G401.6 (cell line): ENCODE measurements around the gene CEP295NL.
"Not testable (repeated sequence)": the region's sequence is repeated elsewhere in the genome, so short reads cannot be mapped to it uniquely, and the experiment has no call there.

Source experiments
- FAIRE-seq: peaks from 2 replicates; lab custom pipeline; 2012; peaks lifted over from hg19 to GRCh38; lab: Jason Lieb, UNC

Gene CEP295NL

DNA sequence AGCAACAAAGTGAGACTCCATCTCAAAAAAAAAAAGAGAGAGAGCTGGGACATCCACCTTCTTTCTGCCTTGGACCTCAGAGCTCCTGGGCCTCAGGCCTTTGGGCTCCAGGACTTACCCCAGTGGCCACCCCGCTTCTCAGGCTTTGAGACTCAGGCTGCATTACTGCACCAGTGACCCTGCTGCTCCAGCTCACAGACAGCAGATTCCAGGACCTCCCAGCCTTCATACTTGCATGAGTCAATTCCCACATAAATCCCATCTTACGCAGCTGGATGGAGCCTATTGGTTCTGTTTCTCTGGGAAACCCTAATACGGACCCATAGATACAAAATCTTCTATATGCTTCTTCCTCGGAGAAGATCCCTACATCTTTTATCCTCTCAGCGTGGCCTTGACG lies 2.1 kb upstream of the CEP295NL start:
- FAIRE-seq = no peak

DNA sequence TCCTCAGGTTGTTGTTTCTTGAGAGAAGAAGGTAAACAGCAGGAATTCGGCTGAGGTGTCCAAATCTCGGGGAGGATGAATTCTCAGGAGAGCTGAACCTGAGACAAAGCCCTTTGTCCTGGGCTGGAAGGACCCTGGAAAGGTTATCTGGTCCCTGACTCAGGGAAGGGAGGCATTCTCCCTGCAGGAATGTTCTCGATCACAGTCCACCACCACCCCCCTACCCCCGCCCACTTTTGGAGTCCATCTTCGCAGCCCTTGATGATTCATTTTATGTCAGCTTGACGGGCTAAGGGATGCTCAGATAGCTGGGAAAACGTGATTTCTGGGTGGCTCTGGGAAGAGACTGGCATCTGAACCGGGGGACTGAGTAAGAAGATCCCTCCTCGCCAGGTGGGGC lies 1.4 kb upstream of the CEP295NL start:
- no peak for FAIRE-seq

DNA sequence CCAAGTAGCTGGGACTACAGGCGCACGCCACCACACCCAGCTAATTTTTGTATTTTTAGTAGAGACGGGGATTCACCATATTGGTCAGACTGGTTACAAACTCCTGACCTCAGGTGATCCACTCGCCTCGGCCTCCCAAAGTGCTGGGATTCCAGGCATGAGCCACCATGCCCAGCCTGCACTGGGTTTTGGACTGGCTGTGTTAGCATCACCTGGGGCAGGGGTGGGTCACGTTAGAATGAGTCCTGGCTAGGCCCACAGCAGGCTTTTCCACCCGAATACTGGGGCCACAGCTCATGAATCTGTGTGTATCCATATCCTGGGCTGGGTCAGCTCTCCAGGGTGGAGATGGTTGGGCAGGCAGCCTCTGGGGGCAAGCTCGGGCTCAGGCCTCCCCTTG lies 770 bp downstream of the CEP295NL start:
- not testable (repeated sequence) for FAIRE-seq

DNA sequence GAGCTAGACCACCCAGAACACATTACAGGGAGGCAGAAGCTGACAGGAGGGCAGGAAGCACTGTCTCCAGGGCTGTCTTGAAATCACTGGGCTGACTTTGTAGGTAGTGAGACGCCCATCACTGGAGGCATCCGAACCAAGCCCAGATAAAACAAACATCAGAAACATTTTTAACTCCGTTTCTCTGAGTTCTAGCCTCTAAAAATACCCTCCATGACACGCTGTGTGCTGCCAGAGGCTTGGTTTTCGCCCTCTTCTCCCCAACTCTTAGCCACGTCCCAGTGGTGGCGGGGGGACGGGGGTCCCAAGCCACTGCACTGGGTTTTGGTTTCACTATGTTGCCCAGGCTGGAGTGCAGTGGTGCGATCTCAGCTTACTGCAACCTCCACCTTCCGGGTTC lies 1.2 kb downstream of the CEP295NL start:
- FAIRE-seq = no peak

DNA sequence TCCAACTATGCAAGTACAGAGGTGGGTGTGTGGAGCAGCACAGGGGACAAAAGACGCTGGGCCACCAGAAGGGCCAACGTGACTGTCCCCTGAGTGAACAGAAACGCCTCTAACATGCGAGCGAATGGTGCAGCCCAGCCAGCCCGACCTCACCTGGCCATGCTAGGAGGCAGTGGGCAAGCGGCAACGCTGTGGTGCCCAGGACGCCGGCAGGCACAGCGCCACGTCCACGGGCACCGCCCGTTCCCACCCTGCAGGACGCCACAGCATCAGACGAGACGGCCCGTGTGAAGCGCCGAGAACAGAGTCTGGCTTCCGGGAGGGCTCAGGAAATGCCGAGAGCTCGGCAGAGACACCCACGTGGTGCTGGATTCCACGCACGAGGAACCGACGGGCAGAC lies 2.2 kb downstream of the CEP295NL start:
- no peak for FAIRE-seq

DNA sequence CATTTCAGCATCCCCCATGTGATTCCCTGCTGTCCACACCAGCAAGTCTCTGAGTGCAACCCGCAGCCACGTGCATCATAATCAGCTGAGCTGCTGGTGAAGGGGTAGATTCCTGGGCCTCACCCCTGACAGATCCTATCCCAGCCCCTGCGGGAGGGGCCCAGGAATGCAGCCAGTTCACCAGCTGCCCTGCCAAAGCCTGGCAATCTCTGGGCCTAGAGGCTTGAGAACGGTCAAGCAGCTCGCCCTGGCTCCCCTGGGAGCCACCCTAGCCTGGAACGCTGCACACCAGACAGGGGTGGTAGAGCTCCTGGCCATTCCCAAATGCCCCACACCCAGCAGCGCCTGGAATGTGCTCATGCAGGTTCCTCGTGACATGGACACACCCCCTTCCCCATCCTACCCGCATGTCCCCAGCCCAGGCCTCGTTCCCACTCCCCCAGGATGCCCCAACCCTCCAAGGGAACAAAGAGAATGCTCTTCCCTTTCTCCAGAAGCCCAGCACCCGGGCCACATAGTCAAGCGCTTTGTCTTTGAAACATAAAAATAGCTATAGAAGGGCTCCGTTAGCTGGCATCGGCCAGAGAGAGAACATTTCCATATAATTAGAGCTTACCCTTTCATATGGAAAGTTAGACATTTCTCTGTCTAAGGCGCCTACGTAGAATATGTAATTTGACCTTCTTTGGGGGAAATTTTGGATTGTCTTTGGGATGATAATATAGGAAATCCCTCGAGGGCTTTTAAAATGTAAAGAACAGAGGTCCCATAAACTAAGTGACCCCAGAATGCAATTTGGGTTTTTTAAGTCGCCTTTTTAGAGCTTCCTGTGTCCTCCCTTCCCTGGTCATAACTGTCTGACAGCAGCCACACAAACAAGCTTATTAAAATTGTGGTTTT lies 3.4 kb downstream of the CEP295NL start:
- no peak for FAIRE-seq

DNA sequence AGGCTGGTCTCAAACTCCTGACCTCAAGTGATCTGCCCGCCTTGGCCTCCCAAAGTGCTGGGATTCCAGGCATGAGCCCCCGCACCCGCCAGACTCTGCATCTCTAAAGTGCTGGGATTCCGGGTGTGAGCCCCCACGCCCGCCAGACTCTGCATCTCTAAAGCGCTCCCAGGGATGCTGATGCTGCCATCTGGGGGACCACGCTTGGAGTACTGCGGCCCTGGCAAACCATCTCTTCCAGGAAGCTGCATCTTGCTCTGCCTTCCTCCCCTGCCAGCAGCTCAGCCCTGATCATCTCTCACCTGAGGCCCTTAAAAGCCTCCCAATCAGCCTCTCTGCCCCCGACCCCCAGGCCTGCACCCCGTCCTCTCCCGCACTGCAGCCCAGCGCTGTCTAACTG lies 4.1 kb downstream of the CEP295NL start:
- no peak for FAIRE-seq

DNA sequence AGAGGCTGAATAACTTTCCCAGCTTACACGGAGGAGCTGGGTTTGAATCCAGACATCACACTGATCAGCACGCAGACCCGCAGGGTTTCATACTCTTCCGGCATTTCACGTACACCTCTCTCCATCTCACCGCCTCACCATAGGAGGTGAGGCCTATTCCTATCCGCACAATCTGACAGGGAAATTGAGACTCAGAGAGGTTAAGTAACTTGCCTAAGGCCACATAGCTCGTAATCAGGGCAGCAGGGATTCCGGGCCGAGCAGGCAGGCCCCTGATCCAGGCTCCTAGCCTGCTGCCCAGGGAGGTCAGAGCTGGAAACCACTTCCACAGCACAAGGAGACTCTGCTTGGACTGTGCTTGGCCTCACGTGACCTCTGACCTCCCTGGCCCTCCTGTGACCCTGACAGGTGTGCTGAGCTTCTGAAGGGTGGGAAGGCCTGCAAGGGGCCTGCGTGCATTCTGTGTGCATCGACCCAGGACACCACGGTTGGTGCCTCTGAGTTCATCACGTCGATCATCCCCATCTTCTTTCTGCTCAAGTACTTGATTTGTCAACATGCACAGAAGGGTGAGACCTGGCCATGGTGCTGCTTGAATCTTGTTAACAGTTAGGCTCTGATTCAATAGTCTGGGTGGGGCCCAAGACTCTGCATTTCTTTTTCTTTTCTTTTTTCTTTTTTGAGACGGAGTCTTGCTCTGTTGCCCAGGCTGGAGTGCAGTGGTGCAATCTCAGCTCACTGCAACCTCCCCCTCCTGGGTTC lies 4.7 kb downstream of the CEP295NL start:
- no peak for FAIRE-seq

DNA sequence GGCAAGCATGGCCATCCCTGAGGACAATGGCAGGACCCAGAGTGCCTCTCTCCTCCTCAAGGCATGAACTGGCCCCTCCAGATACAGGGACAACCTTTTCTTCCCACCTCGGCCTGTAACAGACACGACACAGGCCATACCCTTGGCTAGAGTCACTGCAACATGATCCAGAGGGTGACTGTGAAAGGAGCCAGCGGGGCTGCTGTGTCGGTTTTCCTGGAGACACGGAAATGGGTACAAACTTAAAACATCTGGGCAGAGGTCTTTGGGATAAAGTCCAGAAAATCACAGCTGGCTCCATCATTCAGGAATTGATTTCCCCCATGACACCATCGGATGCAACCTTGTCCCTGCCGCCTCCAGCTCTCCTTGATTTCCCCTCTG lies 5.3 kb downstream of the CEP295NL start:
- no peak for FAIRE-seq

DNA sequence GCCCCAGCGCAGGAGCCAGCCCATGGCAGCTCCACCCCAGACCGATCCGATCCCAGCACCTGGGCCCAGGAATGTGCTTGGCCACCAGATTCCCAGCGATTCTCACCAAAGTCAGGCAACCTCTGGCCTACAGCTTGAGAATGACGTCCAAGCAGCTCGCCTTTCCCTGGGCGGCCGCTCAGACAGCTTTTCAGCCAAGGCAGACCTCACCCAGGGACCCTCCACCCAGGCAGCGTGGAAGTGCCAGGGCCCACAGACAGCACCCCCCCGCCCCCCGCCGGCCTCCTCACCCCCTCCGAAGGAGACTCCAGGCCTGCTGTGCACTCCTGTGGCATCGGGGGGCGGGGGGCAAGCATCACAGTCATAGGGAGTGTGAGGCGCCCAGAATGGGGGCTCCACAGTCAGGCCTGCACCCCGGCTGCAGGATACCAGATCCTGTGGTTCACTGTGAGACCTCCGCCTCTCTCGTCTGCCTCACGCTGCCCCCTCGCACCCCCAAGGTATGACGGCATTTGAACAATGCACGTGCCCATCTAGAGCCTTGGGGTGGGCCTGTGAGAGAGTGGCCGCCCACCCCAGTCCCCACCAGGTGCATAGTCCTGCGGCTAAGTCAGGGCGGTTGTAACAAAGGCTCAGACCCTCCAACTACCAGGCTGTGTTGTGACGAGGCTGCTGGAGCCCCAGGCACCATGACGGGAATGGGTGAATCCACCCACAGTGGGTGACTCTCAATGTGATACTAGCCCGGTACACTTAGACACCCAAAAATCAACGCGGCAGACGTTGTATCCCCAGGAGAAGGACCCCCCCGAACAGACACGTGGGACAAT lies 6.0 kb downstream of the CEP295NL start:
- no peak for FAIRE-seq

DNA sequence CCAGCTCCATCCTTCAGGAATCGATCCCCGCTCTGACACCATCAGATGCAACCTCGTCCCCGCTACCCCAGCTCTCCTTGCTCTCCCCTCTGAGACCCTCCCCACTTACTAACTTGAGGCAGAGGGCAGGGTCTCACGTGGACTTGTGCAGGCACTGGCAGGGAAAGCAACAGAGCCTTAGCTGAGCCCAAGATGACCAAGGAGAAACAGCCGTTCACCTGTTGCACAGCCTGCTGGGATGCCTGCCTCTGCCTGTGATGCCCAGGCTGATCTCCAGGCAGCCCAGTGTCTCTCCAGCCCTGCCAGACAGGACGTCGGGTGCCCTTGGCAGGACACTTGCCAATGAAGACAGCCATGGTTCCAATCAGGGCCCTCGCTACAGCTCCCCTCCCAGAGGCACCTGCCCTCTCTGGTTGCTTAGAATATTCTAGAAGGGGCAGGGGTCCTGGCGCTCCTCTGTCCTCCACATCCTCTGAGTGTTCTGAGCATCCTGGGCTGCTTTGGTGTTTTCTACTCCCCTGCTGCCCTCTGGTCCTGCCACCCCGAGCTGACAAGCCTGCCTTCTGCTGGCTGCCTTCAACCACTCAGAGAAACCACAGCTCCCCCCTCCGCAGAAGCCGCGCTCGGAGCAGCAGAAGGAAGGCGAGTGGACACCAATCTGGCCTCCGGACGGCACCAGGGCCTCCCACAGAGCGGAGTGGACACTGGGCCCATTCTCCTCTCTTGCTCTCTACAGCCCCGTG lies 6.7 kb downstream of the CEP295NL start:
- FAIRE-seq = no peak

DNA sequence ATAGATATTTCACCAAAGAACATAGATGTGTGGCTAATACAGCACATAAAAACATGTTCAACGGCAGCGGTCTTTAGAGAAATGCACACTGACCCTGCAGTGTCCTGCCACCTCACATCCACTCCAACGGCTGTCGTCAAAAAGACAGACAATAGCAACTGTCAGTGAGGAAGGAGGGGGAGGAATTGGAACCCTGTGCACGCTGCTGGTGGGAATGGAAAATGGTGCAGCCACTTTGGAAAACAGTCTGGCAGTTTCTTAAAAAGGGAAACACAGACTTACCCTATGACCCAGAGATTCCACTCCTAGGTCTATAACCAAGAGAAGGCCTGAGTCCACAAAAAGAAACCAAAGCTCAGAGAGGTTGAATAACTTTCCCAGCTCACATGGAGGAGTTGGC lies 7.7 kb downstream of the CEP295NL start:
- no peak for FAIRE-seq

DNA sequence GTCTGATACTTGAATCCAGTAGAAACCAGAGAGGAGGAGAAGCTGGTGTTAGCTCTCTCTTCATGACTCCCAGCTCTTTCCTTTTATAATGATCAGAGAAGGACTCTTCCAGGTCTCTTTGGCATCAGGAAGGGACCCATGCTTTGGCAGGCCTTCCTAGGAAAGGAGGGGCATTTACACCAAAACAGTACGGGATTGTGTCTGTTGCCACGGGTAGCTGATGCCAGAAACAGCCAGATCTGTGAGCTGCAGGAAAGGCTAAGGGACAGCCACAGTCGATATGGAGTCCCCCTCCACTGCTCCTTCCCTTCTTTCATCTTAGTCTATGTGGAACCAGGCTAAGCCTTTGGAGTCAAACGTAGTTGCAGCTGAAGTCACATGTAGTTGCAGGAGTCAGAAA lies 9.3 kb downstream of the CEP295NL start:
- FAIRE-seq = no peak

DNA sequence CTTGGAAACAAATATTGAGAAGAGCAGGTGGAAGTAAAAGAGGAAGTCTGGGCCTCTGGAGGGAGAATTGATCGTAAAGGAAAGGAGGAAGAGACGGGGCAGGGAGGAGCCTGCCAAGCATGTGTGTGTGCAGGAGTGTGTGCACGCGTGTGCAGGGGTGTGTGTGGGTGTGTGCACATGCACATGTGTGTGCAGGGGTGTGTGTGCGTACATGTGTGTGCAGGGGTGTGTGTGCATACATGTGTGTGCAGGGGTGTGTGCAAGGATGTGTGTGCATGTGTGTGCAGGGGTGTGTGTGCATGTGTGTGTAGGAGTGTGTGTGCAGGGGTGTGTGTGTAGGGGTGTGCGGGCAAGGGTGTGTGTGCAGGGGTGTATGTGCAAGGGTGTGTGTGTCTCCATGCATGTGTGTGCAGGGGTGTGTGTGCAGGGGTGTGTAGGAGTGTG lies 10.0 kb downstream of the CEP295NL start:
- FAIRE-seq = no peak

DNA sequence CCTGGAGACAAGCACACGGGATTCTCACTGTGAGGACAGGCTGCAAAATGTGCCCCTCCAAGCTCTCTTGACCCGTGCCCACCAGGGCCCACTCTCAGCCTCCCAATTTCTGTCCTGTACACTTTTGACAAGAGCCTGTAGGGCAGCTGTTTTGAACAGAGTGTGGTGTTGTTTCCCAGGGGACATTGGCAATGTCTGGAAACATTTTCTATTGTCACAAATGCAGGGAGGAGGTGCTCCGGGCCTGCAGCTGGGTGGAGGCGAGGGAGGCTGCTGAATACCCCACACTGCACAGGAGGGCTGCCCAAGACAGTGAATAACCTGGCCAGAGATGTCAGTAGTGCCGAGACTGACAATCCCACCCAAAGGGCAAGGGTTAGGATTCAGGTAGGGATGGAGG lies 10.5 kb downstream of the CEP295NL start:
- FAIRE-seq = no peak

DNA sequence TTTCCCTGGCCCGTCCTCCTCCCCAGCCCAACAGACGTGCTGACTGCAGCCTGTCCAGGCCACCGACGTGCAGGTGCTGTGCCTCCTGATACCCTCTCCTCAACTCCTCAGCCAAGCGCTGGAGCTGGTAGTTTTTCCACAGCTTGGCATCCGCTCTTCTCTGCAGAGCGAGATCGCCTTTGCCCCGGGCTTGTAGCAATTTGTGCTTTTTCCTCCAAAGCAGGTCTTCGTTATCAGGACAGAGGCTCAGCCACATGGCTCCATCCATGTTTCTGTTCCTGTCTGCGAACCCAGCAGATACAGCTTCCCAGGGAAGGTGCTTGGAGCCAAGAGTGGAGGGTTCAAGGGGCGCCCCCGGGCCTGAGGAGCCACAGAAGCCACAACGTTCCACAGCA lies 10.9 kb downstream of the CEP295NL start:
- no peak for FAIRE-seq

DNA sequence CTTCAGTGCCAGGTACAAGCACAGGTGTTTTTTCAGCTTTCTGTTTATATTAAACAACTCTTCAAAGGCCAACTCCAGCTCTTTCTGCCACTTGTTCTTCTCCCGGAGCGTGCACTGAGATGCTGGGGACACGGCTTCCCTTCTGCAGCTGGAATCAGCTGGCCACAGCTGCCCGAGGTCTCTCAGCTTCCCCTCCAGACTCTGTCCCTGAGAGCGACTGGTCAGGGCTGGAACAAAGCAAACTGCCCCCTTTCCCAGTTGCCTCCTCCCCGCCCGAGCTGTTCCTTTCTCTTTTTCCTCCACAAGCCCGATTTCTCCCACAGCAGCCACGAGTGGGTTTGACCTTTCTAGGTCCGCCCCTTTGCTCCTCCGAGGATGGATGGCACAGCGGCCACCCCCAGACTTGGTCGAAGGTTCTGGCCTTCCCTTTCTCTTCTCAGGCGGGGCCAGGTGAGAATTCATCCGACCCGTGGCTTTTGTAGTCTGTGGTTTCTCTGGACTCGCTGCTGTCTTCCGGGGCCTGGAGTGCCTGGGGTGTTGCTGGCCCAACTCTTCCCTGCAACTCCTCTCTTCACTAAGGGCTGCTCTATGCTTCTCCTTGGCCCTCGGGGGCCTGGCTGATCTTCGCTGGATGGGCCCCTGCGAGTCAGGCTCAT lies 11.5 kb downstream of the CEP295NL start:
- FAIRE-seq = no peak

DNA sequence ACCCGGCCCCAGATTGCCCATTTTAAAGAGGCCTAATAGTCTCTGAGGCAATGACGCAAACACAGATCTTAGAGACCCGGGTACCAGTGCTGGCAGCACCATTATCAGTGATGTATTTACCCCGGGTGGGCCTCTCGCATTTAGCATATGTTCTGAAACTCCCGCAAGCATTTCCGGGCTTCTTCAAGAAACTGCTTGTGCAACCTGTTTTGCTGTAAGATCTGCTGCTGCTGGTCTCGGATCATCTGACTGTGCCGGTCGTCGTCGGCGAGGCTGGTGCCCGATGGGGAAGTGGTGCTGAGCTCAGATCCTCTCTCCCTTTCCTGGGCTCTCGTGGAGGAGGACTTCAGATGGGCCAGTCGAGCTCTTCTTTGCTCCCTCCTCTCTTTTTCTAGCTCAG lies 12.5 kb downstream of the CEP295NL start:
- no peak for FAIRE-seq

DNA sequence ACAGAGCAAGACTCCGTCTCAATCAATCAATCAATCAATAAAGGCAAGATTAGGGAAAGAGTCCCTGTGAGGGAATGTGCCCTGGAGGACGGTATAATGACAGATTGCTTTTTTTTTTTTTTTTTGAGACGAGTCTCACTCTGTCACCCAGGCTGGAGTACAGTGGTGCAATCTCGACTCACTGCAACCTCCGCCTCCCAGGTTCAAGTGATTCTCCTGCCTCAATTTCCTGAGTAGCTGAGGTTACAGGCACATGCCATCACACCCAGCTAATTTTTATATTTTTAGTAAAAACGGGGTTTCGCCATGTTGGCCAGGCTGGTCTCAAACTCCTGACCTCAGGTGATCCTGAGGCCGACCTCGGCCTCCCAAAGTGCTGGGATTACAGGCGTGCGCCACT lies 12.9 kb downstream of the CEP295NL start:
- not testable (repeated sequence) for FAIRE-seq

DNA sequence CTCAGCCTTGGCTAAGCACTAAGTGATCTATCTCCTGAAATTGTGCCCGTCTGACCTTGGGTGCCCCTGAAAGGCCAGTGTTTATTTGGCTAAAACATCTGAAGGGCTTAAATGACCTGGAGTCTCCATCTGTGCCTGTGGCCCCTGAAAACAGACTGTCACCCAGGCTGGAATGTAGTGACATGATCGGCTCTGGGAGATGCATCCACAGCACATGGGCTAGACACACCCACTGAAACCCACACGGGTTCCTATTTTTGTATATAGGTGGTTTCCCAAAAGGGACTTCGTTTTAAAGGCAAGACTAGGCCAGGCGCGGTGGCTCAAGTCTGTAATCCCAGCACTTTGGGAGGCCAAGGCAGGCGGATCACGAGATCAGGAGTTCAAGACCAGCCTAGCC lies 13.5 kb downstream of the CEP295NL start:
- FAIRE-seq = no peak

DNA sequence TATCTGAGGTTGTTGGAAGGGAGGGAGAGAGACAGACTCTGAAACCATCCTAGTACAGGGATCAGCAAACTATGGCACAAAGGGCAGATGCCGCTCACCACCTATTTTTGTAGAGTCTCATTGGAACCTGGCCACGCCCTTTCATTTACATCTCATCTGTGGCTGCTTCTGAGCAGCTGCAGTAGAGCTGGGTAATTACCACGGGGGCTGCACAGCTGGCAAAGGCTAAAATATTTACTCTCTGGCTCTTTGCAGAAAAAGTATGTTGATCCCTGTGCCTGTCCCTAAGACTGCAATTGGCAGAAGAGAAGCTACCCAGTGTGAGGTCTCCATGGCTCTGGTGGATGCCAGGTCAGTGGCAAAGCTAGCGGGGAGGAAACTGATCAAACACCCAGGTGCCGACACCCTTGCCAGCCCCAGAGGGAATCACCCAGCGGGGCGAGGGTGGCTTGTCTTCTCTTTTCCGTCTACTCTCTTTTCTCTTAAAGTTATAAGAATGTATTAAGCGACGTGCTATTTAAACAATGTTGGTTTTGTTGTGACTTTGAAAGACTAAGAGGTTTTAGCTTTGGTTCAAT lies 14.0 kb downstream of the CEP295NL start:
- FAIRE-seq = no peak
